Kidney (tissue), 14 donors: Measurements from ENCODE around the gene AFF3. TPM values are rescaled to one million over a fixed set of nuclear protein-coding genes. Genes with fewer than 3 reads are reported as not detected.

Experiments
- DNase-seq, 5 donors: peaks; one replicate each; pipeline ENCODE4 v3.0.0-alpha.2; 2013 to 2020
- FAIRE-seq: peaks from 2 replicates; lab custom pipeline; 2012; peaks lifted over from hg19 to GRCh38; lab: Jason Lieb, UNC
- H3K27ac ChIP-seq, 2 donors: one replicate each; pipeline ENCODE4 v1.7.0; 2013; ENCODE audit warnings: low read depth in 2 of 2, low read length in 2 of 2, inconsistent platforms in 1 of 2
- H3K27me3 ChIP-seq: one replicate; pipeline ENCODE4 v1.7.1; 2013; ENCODE audit warnings: low read length, inconsistent platforms; ENCODE audit not compliant: control insufficient read depth, insufficient read depth
- H3K36me3 ChIP-seq, 3 donors: one replicate each; pipeline versions ENCODE4 v1.7.0 to v1.7.1; 2013; ENCODE audit warnings: low read length in 3 of 3, control low read depth in 1 of 3, inconsistent platforms in 1 of 3; ENCODE audit not compliant: insufficient read depth in 3 of 3, control insufficient read depth in 2 of 3
- H3K4me1 ChIP-seq, 3 donors: one replicate each; pipeline versions ENCODE4 v1.7.0 to v1.7.1; 2013; ENCODE audit warnings: low read length in 3 of 3, inconsistent platforms in 1 of 3, low read depth in 1 of 3; ENCODE audit not compliant: control insufficient read depth in 2 of 3, insufficient read depth in 2 of 3
- H3K4me3 ChIP-seq, 3 donors: one replicate each; pipeline versions ENCODE4 v1.7.0 to v1.8.1; 2013; ENCODE audit warnings: low read length in 3 of 3, control low read depth in 1 of 3, inconsistent platforms in 1 of 3
- H3K9ac ChIP-seq, 3 donors: one replicate each; pipeline versions ENCODE4 v1.7.0 to v1.7.1; 2013; ENCODE audit warnings: low read length in 3 of 3, control low read depth in 1 of 3, inconsistent platforms in 1 of 3
- H3K9me3 ChIP-seq, 3 donors: one replicate each; pipeline versions ENCODE4 v1.7.0 to v1.7.1; 2013; ENCODE audit warnings: low read length in 3 of 3, control low read depth in 1 of 3, inconsistent platforms in 1 of 3; ENCODE audit not compliant: control insufficient read depth in 2 of 3, insufficient read depth in 1 of 3
- CTCF ChIP-seq: IDR thresholded peaks from 3 replicates; pipeline ENCODE4 v1.5.1; 2012; ENCODE audit warnings: mild to moderate bottlenecking, moderate library complexity, borderline replicate concordance; ENCODE audit not compliant: insufficient read depth; ENCODE audit errors: extremely low read depth
- intact Hi-C: fragments of 100-400 bp; cut with DNase I; formaldehyde crosslinking; loops from one replicate; pipeline ENCODE4 v1.11.1; 2022
- polyA plus RNA-seq: library from polyadenylated mRNA; stranded (reverse); fragments of 350-450 nt; fragmentation: Illumina TruSeq; extraction: RNeasy Lipid Tissue Mini Kit (QIAGEN cat#74804); gene quantifications from one replicate; pipeline ENCODE4 v1.2.3, GENCODE V29; 2014; ENCODE audit warnings: low read depth, low replicate concordance; ENCODE audit not compliant: insufficient read depth
- total RNA-seq: library from RNA; stranded (reverse); fragmentation: NEBNext Ultra II Directional; extraction: Animal tissue kit (Norgen Biotek cat#: 25700); gene quantifications from one replicate; pipeline ENCODE4 v1.2.1, GENCODE V29; 2021
- donor health status: control.
- donor health status: control.
- donor health status: control.
- donor health status: control.
- donor health status: control.
- donor health status: DM: yes; HTN: yes; CAD: no.
- donor health status: Normal renal cell carcinoma (clear cell type).

The AFF3 gene
- total and polyA plus RNA-seq, 2 donors from 2014 or later, result 0.65 to 11.0 TPM

GRCh38 chr2:99618579-99619097, 523.8 kb downstream of the AFF3 start:
- no peak overlapping the region for H3K27ac ChIP-seq
- no peak for TF ChIP-seq CTCF
- no peak overlapping the region for H3K9ac ChIP-seq
- H3K4me3 ChIP-seq, result no peak overlapping the region
- H3K9me3 ChIP-seq, result no peaks in the 10 kb centered on the region
- FAIRE-seq (no peak), DNase-seq (no peak)
- H3K36me3 ChIP-seq, result no peaks in the 10 kb centered on the region
- no peaks in the 10 kb centered on the region for H3K27me3 ChIP-seq
- no peaks in the 10 kb centered on the region for H3K4me1 ChIP-seq
- intact Hi-C loops, result no loop called here

GRCh38 chr2:99617811-99618210, 524.6 kb downstream of the AFF3 start:
- Histone ChIP-seq H3K9ac (no peak overlapping the region), H3K27ac (no peak overlapping the region), H3K36me3 (no peaks in the 10 kb centered on the region), H3K4me1 (no peaks in the 10 kb centered on the region), H3K9me3 (no peaks in the 10 kb centered on the region), H3K4me3 (no peak overlapping the region), H3K27me3 (no peaks in the 10 kb centered on the region)
- FAIRE-seq (no peak), DNase-seq (no peak)
- intact Hi-C loops, result no loop called here
- no peak for TF ChIP-seq CTCF

- Histone ChIP-seq H3K27ac (no peak overlapping the region), H3K27me3 (no peaks in the 10 kb centered on the region), H3K36me3 (no peaks in the 10 kb centered on the region), H3K4me1 (no peaks in the 10 kb centered on the region), H3K4me3 (no peak overlapping the region), H3K9me3 (no peaks in the 10 kb centered on the region), H3K9ac (no peak overlapping the region)
- FAIRE-seq (no peak), DNase-seq (no peak)
- TF ChIP-seq CTCF, result no peak
- intact Hi-C loops, result no loop called here
Observed at GRCh38 chr2:99615247-99615771, 527.1 kb downstream of the AFF3 start.

- DNase-seq, result peak in 4 of 5 donors; percentile 72 to 94 (median 86)
- Histone ChIP-seq H3K36me3 (no peaks in the 10 kb centered on the region), H3K9me3 (no peaks in the 10 kb centered on the region), H3K27ac (no peak overlapping the region), H3K4me1 (no peaks in the 10 kb centered on the region), H3K27me3 (no peaks in the 10 kb centered on the region), H3K4me3 (no peak overlapping the region), H3K9ac (no peak overlapping the region)
- FAIRE-seq, result no peak
- no peak for TF ChIP-seq CTCF
- intact Hi-C loops, result no loop called here
Observed at GRCh38 chr2:99613980-99614379, 528.4 kb downstream of the AFF3 start.
